ENCODE measurements around the gene SLC6A18. TPM values are rescaled to one million over a fixed set of nuclear protein-coding genes. Genes with fewer than 3 reads are reported as not detected.

Gene SLC6A18
- total and polyA plus RNA-seq, 9 of the 15 experiments (the other 6 are each of a cell fraction or from before 2014, with no cell fraction given), result not detected

GRCh38 chr5:1178529-1179382 lies 46.4 kb upstream of the SLC6A18 start (continued):
- TF ChIP-seq, protein P1, sequence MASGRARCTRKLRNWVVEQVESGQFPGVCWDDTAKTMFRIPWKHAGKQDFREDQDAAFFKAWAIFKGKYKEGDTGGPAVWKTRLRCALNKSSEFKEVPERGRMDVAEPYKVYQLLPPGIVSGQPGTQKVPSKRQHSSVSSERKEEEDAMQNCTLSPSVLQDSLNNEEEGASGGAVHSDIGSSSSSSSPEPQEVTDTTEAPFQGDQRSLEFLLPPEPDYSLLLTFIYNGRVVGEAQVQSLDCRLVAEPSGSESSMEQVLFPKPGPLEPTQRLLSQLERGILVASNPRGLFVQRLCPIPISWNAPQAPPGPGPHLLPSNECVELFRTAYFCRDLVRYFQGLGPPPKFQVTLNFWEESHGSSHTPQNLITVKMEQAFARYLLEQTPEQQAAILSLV (tag; IDR thresholded peaks at IDR 0.05), result no peak
- TF ChIP-seq PML (IDR thresholded peaks at IDR 0.05; ENCODE audit: low read length) (no peak), ZNF311 (CRISPR knock-in tag; IDR thresholded peaks at IDR 0.05) (no peak), GTF2A2 (tag; IDR thresholded peaks at IDR 0.05) (no peak), TCF7 (IDR thresholded peaks at IDR 0.05; ENCODE audit: borderline replicate concordance) (no peak)
- TF ChIP-seq, protein P2, sequence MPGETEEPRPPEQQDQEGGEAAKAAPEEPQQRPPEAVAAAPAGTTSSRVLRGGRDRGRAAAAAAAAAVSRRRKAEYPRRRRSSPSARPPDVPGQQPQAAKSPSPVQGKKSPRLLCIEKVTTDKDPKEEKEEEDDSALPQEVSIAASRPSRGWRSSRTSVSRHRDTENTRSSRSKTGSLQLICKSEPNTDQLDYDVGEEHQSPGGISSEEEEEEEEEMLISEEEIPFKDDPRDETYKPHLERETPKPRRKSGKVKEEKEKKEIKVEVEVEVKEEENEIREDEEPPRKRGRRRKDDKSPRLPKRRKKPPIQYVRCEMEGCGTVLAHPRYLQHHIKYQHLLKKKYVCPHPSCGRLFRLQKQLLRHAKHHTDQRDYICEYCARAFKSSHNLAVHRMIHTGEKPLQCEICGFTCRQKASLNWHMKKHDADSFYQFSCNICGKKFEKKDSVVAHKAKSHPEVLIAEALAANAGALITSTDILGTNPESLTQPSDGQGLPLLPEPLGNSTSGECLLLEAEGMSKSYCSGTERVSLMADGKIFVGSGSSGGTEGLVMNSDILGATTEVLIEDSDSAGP (CRISPR knock-in tag; IDR thresholded peaks at IDR 0.05), result 0 out of 2 replicates have a peak, but pooled peaks have one; percentile 20

- no peak for DNase-seq (ENCODE audit: extremely low read depth in 1 of 4, low spot score in 3 of 4)
- Histone ChIP-seq H4K20me1 (replicated peaks; ENCODE audit: control insufficient read depth, insufficient read depth, low read length) (no peaks in the 10 kb centered on the region), H3K9me1 (ENCODE audit: control insufficient read depth, insufficient read depth, low read length) (no peaks in the 10 kb centered on the region), H3K9me3 (replicated peaks; ENCODE audit: control insufficient read depth, insufficient read depth, low read depth, low read length) (no peaks in the 10 kb centered on the region), H3K4me1 (replicated peaks in 1 of 2; ENCODE audit: control insufficient read depth in 2 of 2, insufficient read depth in 2 of 2, low read length in 2 of 2) (peaks cover 26 to 77% of the 10 kb centered on the region in 2 experiments), H2AFZ (ENCODE audit: low read depth, low read length) (0 out of 2 replicates have a peak overlapping the region, but pooled peaks have one; percentile 85), H3K4me3 (no peak overlapping the region), H3K36me3 (ENCODE audit: control insufficient read depth, insufficient read depth, low read length) (no peaks in the 10 kb centered on the region), H3K27ac (ENCODE audit: extremely low read depth, low read depth, low read length) (no peak overlapping the region), H3K4me2 (ENCODE audit: insufficient read depth, low read length) (no peak overlapping the region), H3K27me3 (ENCODE audit: control insufficient read depth in 2 of 2, insufficient read depth in 2 of 2, low read length in 2 of 2) (no peaks in the 10 kb centered on the region), H3K9ac (ENCODE audit: insufficient read depth in 1 of 2, low read depth in 2 of 2, low read length in 2 of 2) (peak overlapping the region in 1 of 2 experiments; percentile 54; a peak in 1 of 4 replicates), H3K79me2 (ENCODE audit: control insufficient read depth, insufficient read depth, low read length) (no peaks in the 10 kb centered on the region)
- BruUV-seq (replicated peaks), result no TSS peak
- intact Hi-C loops (cut with micrococcal nuclease) (no loop called here), in situ Hi-C loops (cut with MboI) (no loop called here)
- ChIA-PET CTCF (ENCODE audit: low intra/inter-chr PET ratio) (no interaction called here), POLR2A (interaction anchor here (0.6 to 0.9 kb wide), 3 partner anchors 10 to 61 kb away, joined by 3 to 4 read pairs (median 3); no protein-coding TSS in a partner anchor)
- WGBS (ENCODE audit: insufficient coverage, low coverage, missing lambda C conversion rate), result 71% methylated on average over 9 of the region's 9 CpGs
- FAIRE-seq, result no peak
- no peak for ATAC-seq
- TF ChIP-seq HDAC2 (IDR thresholded peaks at IDR 0.05) (no peak), MXI1 (IDR thresholded peaks at IDR 0.05; ENCODE audit: low read depth, low read length) (no peak), SUPT5H (IDR thresholded peaks at IDR 0.05) (no peak), ELF4 (CRISPR knock-in tag; IDR thresholded peaks at IDR 0.05) (no peak), GTF2B (IDR thresholded peaks at IDR 0.05; ENCODE audit: extremely low read depth, insufficient read length) (no peak), RBM22 (IDR thresholded peaks at IDR 0.05; ENCODE audit: low read depth, low read length, poor library complexity, severe bottlenecking) (no peak), XRCC4 (IDR thresholded peaks at IDR 0.05; ENCODE audit: extremely low read depth, insufficient read depth, insufficient read length) (no peak)
- TF ChIP-seq, protein P3, sequence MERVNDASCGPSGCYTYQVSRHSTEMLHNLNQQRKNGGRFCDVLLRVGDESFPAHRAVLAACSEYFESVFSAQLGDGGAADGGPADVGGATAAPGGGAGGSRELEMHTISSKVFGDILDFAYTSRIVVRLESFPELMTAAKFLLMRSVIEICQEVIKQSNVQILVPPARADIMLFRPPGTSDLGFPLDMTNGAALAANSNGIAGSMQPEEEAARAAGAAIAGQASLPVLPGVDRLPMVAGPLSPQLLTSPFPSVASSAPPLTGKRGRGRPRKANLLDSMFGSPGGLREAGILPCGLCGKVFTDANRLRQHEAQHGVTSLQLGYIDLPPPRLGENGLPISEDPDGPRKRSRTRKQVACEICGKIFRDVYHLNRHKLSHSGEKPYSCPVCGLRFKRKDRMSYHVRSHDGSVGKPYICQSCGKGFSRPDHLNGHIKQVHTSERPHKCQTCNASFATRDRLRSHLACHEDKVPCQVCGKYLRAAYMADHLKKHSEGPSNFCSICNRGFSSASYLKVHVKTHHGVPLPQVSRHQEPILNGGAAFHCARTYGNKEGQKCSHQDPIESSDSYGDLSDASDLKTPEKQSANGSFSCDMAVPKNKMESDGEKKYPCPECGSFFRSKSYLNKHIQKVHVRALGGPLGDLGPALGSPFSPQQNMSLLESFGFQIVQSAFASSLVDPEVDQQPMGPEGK (CRISPR knock-in tag; IDR thresholded peaks at IDR 0.05; ENCODE audit: borderline replicate concordance), result no peak
Observed at GRCh38 chr5:1179383-1179715, 45.8 kb upstream of the SLC6A18 start.

Measured in K562 (cell line).